Measurements from ENCODE around the gene LPAR1. TPM values are rescaled to one million over a fixed set of nuclear protein-coding genes. Genes with fewer than 3 reads are reported as not detected.
"Not testable (repeated sequence)": the region's sequence is repeated elsewhere in the genome, so short reads cannot be mapped to it uniquely, and the experiment has no call there.

Gene LPAR1
- total RNA-seq, 4 donors from 2014 or later: 25.1 to 93.0 (median 64.8) TPM

DNA sequence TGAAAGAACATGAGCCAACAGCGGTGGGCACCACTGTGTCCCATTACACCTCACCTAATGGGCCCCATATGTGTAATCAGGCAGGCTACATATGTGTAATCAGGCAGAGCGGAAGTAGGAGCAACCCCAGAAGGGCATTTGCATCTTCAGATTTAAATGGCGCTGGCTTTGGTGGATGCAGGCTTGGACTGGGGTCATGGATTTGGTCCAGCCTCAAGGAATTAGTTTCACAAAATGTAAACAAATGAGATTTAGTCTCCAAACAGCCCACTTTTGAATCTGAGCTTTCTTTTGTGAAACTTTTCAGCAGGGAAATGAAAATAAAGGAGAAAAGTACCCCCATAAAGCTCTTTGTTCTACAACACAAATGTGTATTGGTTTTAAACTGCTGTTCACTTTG lies 161.3 kb downstream of the LPAR1 start:
- ATAC-seq (ENCODE audit: low FRiP score) (no peak), DNase-seq (ENCODE audit: low spot score) (no peak)
- TF ChIP-seq, protein P1, sequence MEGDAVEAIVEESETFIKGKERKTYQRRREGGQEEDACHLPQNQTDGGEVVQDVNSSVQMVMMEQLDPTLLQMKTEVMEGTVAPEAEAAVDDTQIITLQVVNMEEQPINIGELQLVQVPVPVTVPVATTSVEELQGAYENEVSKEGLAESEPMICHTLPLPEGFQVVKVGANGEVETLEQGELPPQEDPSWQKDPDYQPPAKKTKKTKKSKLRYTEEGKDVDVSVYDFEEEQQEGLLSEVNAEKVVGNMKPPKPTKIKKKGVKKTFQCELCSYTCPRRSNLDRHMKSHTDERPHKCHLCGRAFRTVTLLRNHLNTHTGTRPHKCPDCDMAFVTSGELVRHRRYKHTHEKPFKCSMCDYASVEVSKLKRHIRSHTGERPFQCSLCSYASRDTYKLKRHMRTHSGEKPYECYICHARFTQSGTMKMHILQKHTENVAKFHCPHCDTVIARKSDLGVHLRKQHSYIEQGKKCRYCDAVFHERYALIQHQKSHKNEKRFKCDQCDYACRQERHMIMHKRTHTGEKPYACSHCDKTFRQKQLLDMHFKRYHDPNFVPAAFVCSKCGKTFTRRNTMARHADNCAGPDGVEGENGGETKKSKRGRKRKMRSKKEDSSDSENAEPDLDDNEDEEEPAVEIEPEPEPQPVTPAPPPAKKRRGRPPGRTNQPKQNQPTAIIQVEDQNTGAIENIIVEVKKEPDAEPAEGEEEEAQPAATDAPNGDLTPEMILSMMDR (IDR thresholded peaks at IDR 0.05): no peak

DNA sequence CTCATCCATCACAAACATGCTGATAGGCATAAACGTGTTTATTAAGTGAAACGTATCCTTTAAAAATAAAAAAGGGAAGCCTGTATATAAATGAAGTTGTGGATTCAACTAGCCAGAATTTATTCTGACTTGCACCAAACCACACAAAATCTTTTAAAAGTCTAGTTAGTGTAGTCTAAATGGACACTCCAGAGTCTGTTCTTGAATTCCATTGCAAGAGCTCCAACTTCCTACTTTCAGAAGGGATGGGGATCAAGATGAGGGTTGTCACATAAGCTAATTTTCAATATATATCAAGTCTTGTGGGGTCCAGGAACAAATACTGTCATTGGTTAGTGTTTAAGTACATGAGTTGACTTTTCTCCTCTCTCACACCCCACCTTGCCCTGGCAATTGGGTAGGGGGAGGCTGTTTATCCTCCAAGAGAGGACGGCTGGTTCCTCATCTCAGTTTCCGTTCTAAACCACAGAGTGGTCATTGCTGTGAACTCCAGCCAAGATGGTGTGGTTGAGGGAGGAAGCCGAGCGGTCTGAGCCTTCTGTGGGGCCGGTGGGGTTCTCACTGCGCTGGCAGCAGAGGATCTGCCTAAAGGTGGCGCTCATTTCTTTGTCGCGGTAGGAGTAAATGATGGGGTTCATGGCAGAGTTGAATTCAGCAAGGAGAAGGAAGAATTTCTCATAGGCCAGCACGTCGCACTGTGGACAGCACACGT lies 163.2 kb downstream of the LPAR1 start:
- DNase-seq (ENCODE audit: low spot score) (no peak), ATAC-seq (ENCODE audit: low FRiP score) (peak; percentile 37)
- TF ChIP-seq, protein P1 (IDR thresholded peaks at IDR 0.05): no peak

DNA sequence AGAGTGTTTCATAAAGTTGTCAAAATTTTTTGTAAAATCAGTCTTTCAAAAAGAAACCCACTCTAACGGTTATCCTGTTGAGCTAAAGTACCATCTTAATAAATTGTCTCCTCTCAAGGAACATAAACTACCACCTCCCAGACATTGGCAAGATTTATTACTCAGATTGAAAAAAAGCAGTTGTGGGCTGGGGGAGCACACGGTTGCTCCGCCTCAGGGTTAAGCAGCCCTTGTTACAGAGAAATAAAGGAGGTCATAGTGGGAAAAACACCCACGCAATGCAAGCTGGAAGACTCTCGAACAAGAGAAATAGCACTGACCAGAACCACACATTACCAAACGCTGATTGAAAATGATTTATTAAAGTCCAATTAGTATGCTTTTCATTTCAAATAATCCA lies 165.3 kb downstream of the LPAR1 start:
- peak; percentile 14 for ATAC-seq (ENCODE audit: low FRiP score)
- TF ChIP-seq, protein P1 (IDR thresholded peaks at IDR 0.05): no peak
- DNase-seq (ENCODE audit: low spot score): no peak

DNA sequence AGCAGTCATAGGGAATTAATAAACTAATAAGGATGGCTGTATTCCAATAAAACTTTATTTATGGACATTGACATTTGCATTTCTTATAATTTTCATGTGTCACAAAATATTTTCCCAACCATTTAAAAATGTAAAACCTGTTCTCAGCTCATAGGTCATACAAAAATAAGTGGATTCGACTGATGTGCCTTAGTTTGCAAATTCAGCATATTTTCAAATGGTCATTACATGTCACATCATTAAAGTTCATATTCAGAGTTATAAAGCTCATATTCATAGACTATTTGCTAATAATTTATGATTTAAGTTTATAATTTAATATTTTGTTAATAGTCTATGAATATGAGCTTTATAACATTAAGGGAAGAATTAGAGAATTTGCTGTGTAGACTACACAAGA lies 166.5 kb downstream of the LPAR1 start:
- no peak for DNase-seq (ENCODE audit: low spot score)
- TF ChIP-seq, protein P1 (IDR thresholded peaks at IDR 0.05): no peak
- ATAC-seq (ENCODE audit: low FRiP score): no peak

DNA sequence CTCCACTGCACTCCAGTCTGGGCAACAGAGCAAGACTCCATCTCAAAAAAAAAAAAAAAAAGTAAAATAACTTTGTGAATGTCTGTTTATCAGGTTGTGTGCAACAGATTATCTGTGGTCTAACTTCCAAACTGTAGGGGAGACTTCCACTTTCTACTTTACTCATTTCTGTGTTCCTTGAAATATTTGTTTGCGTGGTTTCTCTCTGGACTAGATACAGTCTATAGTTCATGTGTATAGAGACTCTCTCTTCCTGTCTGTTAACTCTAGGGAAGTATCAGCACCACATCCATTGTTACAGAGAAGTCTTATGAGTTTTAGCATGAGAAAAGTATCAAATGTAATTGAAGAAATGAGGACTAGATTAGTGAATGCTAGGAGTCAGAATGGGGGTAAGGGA lies 168.3 kb downstream of the LPAR1 start:
- DNase-seq (ENCODE audit: low spot score): no peak
- no peak for ATAC-seq (ENCODE audit: low FRiP score)
- TF ChIP-seq, protein P1 (IDR thresholded peaks at IDR 0.05): no peak

DNA sequence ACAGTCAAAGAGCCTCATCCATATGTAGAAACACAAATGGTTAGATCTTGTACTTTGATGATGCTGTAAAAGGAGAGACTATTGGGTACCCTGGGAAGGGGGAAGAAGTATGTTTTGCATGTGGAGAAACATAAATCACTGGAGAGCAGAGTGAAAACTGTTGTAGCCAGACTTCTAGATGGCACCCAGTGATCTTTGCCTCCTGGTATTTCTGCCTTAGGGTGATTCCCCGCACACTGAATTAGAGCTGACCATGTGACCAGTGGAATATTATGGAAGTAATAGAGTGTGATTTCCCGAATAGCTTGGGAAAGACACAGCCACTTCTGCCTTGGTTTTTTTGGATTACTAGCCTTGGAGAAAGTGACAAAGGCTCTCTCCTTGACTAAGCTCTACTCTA lies 174.3 kb downstream of the LPAR1 start:
- TF ChIP-seq, protein P1 (IDR thresholded peaks at IDR 0.05): no peak
- DNase-seq (ENCODE audit: low spot score): no peak
- no peak for ATAC-seq (ENCODE audit: low FRiP score)

DNA sequence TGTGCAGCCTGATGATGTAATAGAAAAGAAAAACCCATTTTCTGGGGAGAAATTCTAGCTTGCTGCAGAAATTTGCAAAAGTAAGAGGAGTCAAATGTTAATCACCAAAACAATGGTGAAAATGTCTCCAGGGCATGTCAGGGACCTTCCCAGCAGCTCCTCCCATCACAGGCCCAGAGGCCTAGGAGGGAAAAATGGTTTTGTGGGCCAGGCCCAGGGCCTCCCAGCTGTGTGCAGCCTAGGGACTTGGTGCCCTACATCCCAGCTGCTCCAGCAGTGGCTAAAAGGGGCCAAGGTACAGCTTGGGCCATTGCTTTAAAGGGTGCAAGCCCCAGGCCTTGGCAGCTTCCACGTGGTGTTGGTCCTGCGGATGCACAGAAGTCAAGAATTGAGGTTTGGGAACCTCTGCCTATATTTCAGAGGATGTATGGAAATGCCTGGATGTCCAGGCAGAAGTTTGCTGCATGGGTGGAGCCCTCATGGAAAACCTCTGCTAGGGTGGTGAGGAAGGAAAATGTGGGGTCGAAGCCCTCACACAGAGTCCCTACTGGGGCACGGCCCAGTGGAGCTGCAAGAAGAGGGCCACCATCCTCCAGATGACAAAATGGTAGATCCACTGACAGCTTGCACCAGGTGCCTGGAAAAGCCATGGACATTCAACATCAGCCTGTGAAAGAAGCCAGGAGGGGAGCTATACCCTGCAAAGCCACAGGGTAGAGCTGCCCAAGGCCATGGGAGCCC lies 176.7 kb downstream of the LPAR1 start:
- ATAC-seq (ENCODE audit: low FRiP score); DNase-seq (ENCODE audit: low spot score): not testable (repeated sequence)
